Measurements from ENCODE around the gene CADPS.

The CADPS gene

GRCh38 chr3:62367763-62368195 is 507.4 kb downstream of the CADPS start:
- H3K9me3 Mint-ChIP-seq, result no peaks in the 10 kb centered on the region
- no peak overlapping the region for H3K27ac Mint-ChIP-seq

GRCh38 chr3:62366126-62366484 is 509.1 kb downstream of the CADPS start:
- Mint-ChIP-seq H3K27me3 (peaks cover 25% of the 10 kb centered on the region), H3K4me3 (no peak overlapping the region), H3K4me1 (no peaks in the 10 kb centered on the region), H3K36me3 (peaks cover 1% of the 10 kb centered on the region), H3K27ac (no peak overlapping the region), H3K9me3 (no peaks in the 10 kb centered on the region)
- no peak for DNase-seq (ENCODE audit: low spot score in 2 of 2)
- ATAC-seq (ENCODE audit: low read depth), result no peak

More at GRCh38 chr3:62367763-62368195, 507.4 kb downstream of the CADPS start:
- no peak overlapping the region for H3K4me3 Mint-ChIP-seq
- ATAC-seq (ENCODE audit: low read depth), result no peak
- peaks cover 28% of the 10 kb centered on the region for H3K27me3 Mint-ChIP-seq
- no peak for DNase-seq (ENCODE audit: low spot score in 2 of 2)
- H3K4me1 Mint-ChIP-seq, result no peaks in the 10 kb centered on the region
- peaks cover 1% of the 10 kb centered on the region for H3K36me3 Mint-ChIP-seq

- Mint-ChIP-seq H3K4me1 (no peaks in the 10 kb centered on the region), H3K36me3 (peaks cover 1% of the 10 kb centered on the region), H3K9me3 (no peaks in the 10 kb centered on the region), H3K27me3 (peaks cover 21% of the 10 kb centered on the region), H3K27ac (no peak overlapping the region), H3K4me3 (no peak overlapping the region)
- DNase-seq (ENCODE audit: low spot score in 2 of 2) (no peak), ATAC-seq (ENCODE audit: low read depth) (no peak)
These were observed 509.7 kb downstream of the CADPS start for GRCh38 chr3:62365391-62366125.

- DNase-seq (ENCODE audit: low spot score in 2 of 2) (no peak), ATAC-seq (ENCODE audit: low read depth) (no peak)
- Mint-ChIP-seq H3K27ac (no peak overlapping the region), H3K4me1 (no peaks in the 10 kb centered on the region), H3K9me3 (no peaks in the 10 kb centered on the region), H3K27me3 (peaks cover 19% of the 10 kb centered on the region), H3K36me3 (no peaks in the 10 kb centered on the region), H3K4me3 (no peak overlapping the region)
These were observed 511.0 kb downstream of the CADPS start for GRCh38 chr3:62364191-62364590.

GRCh38 chr3:62363275-62363674 is 511.9 kb downstream of the CADPS start:
- Mint-ChIP-seq H3K4me3 (no peak overlapping the region), H3K36me3 (no peaks in the 10 kb centered on the region), H3K9me3 (no peaks in the 10 kb centered on the region), H3K27me3 (peaks cover 17% of the 10 kb centered on the region), H3K4me1 (no peaks in the 10 kb centered on the region), H3K27ac (no peak overlapping the region)
- no peak for ATAC-seq (ENCODE audit: low read depth)
- no peak for DNase-seq (ENCODE audit: low spot score in 2 of 2)

GRCh38 chr3:62361824-62362223 is 513.4 kb downstream of the CADPS start:
- no peaks in the 10 kb centered on the region for H3K36me3 Mint-ChIP-seq
- no peak overlapping the region for H3K27ac Mint-ChIP-seq
- H3K9me3 Mint-ChIP-seq, result no peaks in the 10 kb centered on the region
- H3K27me3 Mint-ChIP-seq, result peaks cover 10% of the 10 kb centered on the region
- ATAC-seq (ENCODE audit: low read depth) (no peak), DNase-seq (ENCODE audit: low spot score in 2 of 2) (no peak)
- no peak overlapping the region for H3K4me3 Mint-ChIP-seq
- H3K4me1 Mint-ChIP-seq, result no peaks in the 10 kb centered on the region

GRCh38 chr3:62361261-62361660 is 514.0 kb downstream of the CADPS start:
- no peaks in the 10 kb centered on the region for H3K4me1 Mint-ChIP-seq

GRCh38 chr3:62359531-62359930 is 515.7 kb downstream of the CADPS start:
- H3K4me3 Mint-ChIP-seq, result no peak overlapping the region
- no peaks in the 10 kb centered on the region for H3K9me3 Mint-ChIP-seq

More at GRCh38 chr3:62361261-62361660, 514.0 kb downstream of the CADPS start:
- Mint-ChIP-seq H3K9me3 (no peaks in the 10 kb centered on the region), H3K27ac (no peak overlapping the region), H3K36me3 (no peaks in the 10 kb centered on the region), H3K4me3 (no peak overlapping the region), H3K27me3 (peaks cover 10% of the 10 kb centered on the region)
- ATAC-seq (ENCODE audit: low read depth) (no peak), DNase-seq (ENCODE audit: low spot score in 2 of 2) (no peak)

GRCh38 chr3:62356356-62356755 is 518.9 kb downstream of the CADPS start:
- ATAC-seq (ENCODE audit: low read depth), result no peak
- Mint-ChIP-seq H3K4me3 (no peak overlapping the region), H3K4me1 (no peaks in the 10 kb centered on the region), H3K36me3 (no peaks in the 10 kb centered on the region), H3K27me3 (peaks cover 2% of the 10 kb centered on the region), H3K27ac (no peak overlapping the region), H3K9me3 (no peaks in the 10 kb centered on the region)
- no peak for DNase-seq (ENCODE audit: low spot score in 2 of 2)

More at GRCh38 chr3:62359531-62359930, 515.7 kb downstream of the CADPS start:
- no peaks in the 10 kb centered on the region for H3K36me3 Mint-ChIP-seq
- H3K4me1 Mint-ChIP-seq, result no peaks in the 10 kb centered on the region
- H3K27me3 Mint-ChIP-seq, result peaks cover 2% of the 10 kb centered on the region
- no peak overlapping the region for H3K27ac Mint-ChIP-seq
- no peak for ATAC-seq (ENCODE audit: low read depth)
- no peak for DNase-seq (ENCODE audit: low spot score in 2 of 2)

- H3K4me3 Mint-ChIP-seq, result no peak overlapping the region
- no peaks in the 10 kb centered on the region for H3K36me3 Mint-ChIP-seq
- ATAC-seq (ENCODE audit: low read depth) (no peak), DNase-seq (ENCODE audit: low spot score in 2 of 2) (no peak)
- no peaks in the 10 kb centered on the region for H3K9me3 Mint-ChIP-seq
- peaks cover 2% of the 10 kb centered on the region for H3K27me3 Mint-ChIP-seq
- no peak overlapping the region for H3K27ac Mint-ChIP-seq
- H3K4me1 Mint-ChIP-seq, result no peaks in the 10 kb centered on the region
These were observed 519.5 kb downstream of the CADPS start for GRCh38 chr3:62355703-62356102.

All from memory B cell (primary cell).